Tibial artery (tissue), 4 donors: ENCODE data around the gene MGME1.

ENCODE experiments used
- DNase-seq, 2 donors: peaks; one replicate each; pipeline ENCODE4 v3.0.0-alpha.2; 2019
- H3K27ac ChIP-seq, 2 donors: fragments of 200-600 bp; sonication (generic) in 1 of 2; 1 replicate in 1 of 2; 2 replicates in 1 of 2; pipeline ENCODE4 v1.5.1; 2018 to 2019; ENCODE audit warnings: mild to moderate bottlenecking in 1 of 2
- H3K27me3 ChIP-seq, 2 donors: fragments of 200-600 bp; sonication (generic) in 1 of 2; one replicate each; pipeline versions ENCODE4 v1.5.1 to v1.6.0; 2016 to 2019
- H3K36me3 ChIP-seq, 3 donors: fragments of 200-600 bp; sonication (generic) in 2 of 3; one replicate each; pipeline ENCODE4 v1.5.1; 2016 to 2019; ENCODE audit warnings: mild to moderate bottlenecking in 2 of 3
- H3K4me1 ChIP-seq, 4 donors: fragments of 200-600 bp; sonication (generic) in 2 of 4; 1 replicate in 3 of 4; 2 replicates in 1 of 4; pipeline ENCODE4 v1.5.1; 2016 to 2019
- H3K4me3 ChIP-seq, 2 donors: fragments of 200-600 bp; sonication (generic) in 1 of 2; 1 replicate in 1 of 2; 2 replicates in 1 of 2; pipeline ENCODE4 v1.5.1; 2018 to 2019; ENCODE audit warnings: mild to moderate bottlenecking in 2 of 2
- H3K9me3 ChIP-seq, 3 donors: fragments of 200-600 bp; sonication (generic) in 1 of 3; one replicate each; pipeline ENCODE4 v1.5.1; 2016 to 2019
- CTCF ChIP-seq, 2 experiments: fragments of 200-600 bp in 1 of 2; fragments of 450-650 bp in 1 of 2; IDR thresholded peaks; one replicate each; pipeline ENCODE4 v1.5.1; 2017 to 2019; ENCODE audit warnings: antibody characterized with exemption in 2 of 2, mild to moderate bottlenecking in 1 of 2, moderate library complexity in 1 of 2
- intact Hi-C: fragments of 100-400 bp; cut with DNase I; formaldehyde crosslinking; loops from one replicate; pipeline ENCODE4 v1.15.0; 2023; ENCODE audit warnings: low total_unique reads

The MGME1 gene

GRCh38 chr20:17998446-17998845, 29.6 kb downstream of the MGME1 start:
- peaks cover 0 to 10% (median 2%) of the 10 kb centered on the region in 4 donors for H3K4me1 ChIP-seq
- no peak overlapping the region for H3K4me3 ChIP-seq
- no peak for DNase-seq
- no peaks in the 10 kb centered on the region for H3K9me3 ChIP-seq
- no peaks in the 10 kb centered on the region for H3K27me3 ChIP-seq
- H3K27ac ChIP-seq: no peak overlapping the region
- no peak for TF ChIP-seq CTCF (IDR thresholded peaks at IDR 0.05)
- H3K36me3 ChIP-seq: no peaks in the 10 kb centered on the region
- intact Hi-C loops: loop anchor here (10.0 kb wide), 1 partner anchor 494 kb away; no protein-coding TSS in a partner anchor

GRCh38 chr20:17999566-17999965, 30.7 kb downstream of the MGME1 start:
- Histone ChIP-seq H3K27ac (no peak overlapping the region), H3K9me3 (no peaks in the 10 kb centered on the region), H3K4me3 (no peak overlapping the region), H3K36me3 (no peaks in the 10 kb centered on the region), H3K4me1 (peaks cover 0 to 10% (median 2%) of the 10 kb centered on the region in 4 donors), H3K27me3 (no peaks in the 10 kb centered on the region)
- TF ChIP-seq CTCF (IDR thresholded peaks at IDR 0.05): no peak
- intact Hi-C loops: loop anchor here (10.0 kb wide), 1 partner anchor 495 kb away; no protein-coding TSS in a partner anchor
- no peak for DNase-seq

GRCh38 chr20:18001131-18001921, 32.5 kb downstream of the MGME1 start:
- H3K27ac ChIP-seq: no peak overlapping the region
- intact Hi-C loops: no loop called here
- no peaks in the 10 kb centered on the region for H3K36me3 ChIP-seq
- H3K4me1 ChIP-seq: peaks cover 0 to 4% (median 2%) of the 10 kb centered on the region in 4 donors
- peak; percentile 86 to 87 for DNase-seq
- no peaks in the 10 kb centered on the region for H3K9me3 ChIP-seq
- H3K4me3 ChIP-seq: no peak overlapping the region
- no peaks in the 10 kb centered on the region for H3K27me3 ChIP-seq
- TF ChIP-seq CTCF (IDR thresholded peaks at IDR 0.05): no peak

GRCh38 chr20:18003897-18004296, 35.1 kb downstream of the MGME1 start:
- intact Hi-C loops: no loop called here
- Histone ChIP-seq H3K36me3 (no peaks in the 10 kb centered on the region), H3K4me3 (no peak overlapping the region), H3K9me3 (no peaks in the 10 kb centered on the region), H3K27me3 (no peaks in the 10 kb centered on the region), H3K27ac (no peak overlapping the region), H3K4me1 (peaks cover 0 to 12% (median 6%) of the 10 kb centered on the region in 4 donors)
- DNase-seq: no peak
- no peak for TF ChIP-seq CTCF (IDR thresholded peaks at IDR 0.05)

- Histone ChIP-seq H3K36me3 (no peaks in the 10 kb centered on the region), H3K27me3 (no peaks in the 10 kb centered on the region), H3K27ac (no peak overlapping the region), H3K4me3 (no peak overlapping the region), H3K9me3 (no peaks in the 10 kb centered on the region), H3K4me1 (peaks cover 0 to 12% (median 6%) of the 10 kb centered on the region in 4 donors)
- no peak for DNase-seq
- no peak for TF ChIP-seq CTCF (IDR thresholded peaks at IDR 0.05)
- intact Hi-C loops: no loop called here
Measured at GRCh38 chr20:18004384-18005031, 35.7 kb downstream of the MGME1 start.
